Activated T-cell treated with anti-CD3 and anti-CD28 coated beads for 1 hour (primary cell): ENCODE measurements around the gene ARRDC4.

ENCODE experiments used
- DNase-seq: peaks from one replicate; pipeline ENCODE4 v3.0.0-alpha.2; 2020; ENCODE audit warnings: low read depth

ARRDC4 gene

DNA sequence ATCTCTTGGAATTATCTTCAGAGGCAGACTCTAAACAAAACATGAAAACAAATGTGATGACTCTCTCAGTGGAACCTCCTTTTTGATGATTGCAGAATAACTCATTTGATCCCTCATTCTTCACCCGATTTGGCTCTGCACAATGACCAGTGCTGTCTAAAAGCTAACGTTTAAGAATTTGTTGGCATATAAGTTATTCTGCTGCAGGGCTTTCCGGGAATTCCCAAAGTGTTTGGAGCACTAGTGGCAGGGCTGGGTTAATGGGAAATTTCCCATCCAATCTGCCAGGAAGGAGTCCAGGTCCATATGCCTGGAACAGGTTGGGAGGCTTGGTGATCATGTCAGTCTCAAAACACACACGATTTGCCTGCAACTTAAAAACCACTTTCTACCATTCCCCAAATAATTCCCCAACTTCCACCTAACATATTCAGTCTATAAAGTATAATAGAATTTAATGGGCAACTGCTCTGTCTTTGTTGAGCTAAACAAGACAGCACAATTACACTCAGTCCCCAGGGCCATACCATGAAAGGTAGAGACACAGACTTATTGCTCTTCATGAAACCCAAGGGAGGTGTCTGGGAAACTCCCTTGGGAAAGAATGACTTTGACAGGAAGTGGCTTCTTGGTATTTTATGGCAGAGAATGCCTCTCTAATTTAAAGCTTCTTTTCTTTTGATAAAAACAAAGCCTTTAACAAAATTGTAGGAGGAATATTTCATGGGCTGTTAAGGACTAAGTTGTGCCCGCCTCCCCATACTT lies 38.0 kb downstream of the ARRDC4 start:
- DNase-seq = no peak

DNA sequence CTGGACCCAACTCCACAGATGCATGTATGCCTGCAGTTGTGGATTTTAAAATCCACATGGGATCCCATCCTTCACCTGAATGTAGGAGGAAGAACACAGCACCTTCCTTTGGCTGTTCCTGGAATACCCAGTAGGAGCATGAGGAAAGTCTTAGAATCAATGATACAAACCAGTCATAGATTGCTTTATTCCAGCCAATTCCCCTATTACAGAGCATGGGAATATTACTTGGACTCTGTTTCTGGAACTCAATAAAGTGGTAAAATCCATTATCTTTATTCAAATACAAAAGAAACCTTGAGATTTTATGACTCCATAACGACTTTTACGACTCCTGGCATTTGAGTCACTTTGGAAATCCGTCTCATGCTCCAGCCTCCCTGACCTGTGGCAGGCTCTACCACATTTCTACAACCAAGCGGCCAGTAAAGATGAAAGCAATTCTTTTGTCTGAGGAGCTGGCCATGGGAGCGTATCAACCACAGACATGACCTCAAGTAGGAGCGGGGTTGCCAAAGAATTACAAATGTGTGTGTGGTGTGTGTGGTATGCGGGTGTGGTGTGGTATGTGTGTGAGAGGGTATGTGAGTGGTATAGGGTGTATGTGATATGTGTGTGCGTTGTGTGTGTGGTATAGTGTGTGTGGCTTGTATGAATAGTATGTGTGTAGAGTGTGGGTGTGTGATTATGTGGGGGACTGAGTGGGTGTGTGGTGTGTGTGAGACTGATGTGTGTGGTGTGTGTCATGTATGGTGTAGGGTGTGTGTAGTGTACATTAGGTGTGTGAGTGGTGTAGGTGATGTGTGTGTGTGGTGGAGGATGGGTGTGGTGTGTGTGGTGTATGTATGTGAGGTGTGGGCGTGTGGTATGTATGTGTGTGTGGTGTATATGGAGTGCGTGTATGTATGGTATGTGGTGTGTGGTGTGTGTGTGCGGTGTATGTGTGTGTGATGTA lies 40.0 kb downstream of the ARRDC4 start:
- no peak for DNase-seq

DNA sequence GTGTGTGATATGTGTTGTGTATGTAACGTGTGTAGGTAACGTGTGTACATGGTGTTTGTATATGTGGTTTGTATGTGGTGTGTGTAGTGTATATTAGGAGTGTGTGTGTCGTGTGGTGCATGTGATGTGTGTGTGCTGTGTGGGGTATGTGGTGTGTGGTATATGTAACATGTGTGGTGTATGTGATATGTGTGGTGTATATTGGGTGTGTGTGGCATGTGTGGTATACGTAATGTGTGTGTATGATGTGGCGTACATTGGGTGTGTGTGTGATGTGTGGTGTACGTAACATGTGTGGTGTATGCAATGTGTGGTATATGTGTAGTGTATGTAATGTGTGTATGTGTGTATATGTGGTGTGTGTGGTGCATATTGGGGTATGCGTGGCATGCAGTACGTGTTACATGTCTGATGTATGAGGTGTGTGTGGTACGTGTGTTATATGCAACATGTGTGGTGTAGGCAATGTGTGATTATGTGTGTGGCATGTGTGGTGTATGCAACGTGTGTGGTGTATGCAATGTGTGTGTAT lies 41.2 kb downstream of the ARRDC4 start:
- DNase-seq = no peak

DNA sequence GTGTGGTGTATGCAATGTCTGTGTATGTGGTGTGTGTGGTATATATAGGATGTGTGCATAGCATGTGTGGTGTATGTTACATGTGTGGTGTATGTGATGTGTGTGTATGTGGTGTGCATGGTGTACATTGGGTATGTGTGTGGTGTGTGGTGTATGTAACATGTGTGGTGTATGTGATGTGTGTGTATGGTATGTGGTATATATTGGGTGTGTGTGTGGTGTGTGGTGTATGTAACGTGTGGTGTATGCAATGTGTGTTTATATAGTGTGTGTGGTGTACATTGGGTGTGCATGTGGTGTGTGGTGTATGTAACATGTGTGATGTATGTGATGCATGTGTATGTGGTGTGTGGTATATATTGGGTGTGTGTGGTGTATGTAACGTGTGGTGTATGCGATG lies 41.9 kb downstream of the ARRDC4 start:
- no peak for DNase-seq

DNA sequence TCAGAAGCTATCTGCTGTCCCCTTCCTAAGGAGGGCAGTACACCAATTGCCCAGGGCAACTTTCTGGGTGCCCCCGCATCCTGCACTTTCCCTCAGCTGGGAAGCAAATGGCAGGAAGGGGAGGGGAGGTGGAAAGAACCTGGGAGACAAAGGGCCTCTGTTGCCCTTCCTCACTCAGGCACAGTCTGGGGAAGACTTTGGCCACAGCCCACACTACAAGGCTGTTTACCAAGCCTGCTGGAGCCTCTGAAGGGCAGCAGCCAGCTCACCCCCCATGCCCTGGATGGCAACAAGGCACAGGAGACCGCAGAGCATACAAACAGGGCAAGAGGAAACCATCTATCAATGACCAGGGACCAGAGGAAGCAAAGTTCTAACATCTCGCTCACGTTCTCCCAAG lies 42.4 kb downstream of the ARRDC4 start:
- no peak for DNase-seq

DNA sequence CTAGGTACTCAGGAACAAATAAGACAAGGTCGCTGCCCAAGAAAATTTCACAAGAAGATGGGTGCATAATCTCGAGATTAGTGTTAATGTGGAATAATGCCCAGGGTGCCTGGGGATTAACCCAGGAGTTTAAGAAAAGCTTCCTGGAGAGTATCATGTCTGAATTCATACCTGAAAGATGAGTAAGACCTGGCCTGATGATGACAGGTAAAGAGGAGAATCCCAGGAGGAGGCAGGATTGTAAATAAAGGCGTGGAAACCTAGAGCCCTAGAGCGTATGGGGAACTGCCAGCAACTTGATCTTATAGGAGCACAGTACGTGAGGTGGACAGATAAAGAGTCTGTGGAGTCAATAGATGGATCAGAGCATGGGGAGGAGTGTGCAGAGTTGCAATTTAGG lies 43.0 kb downstream of the ARRDC4 start:
- DNase-seq = no peak

DNA sequence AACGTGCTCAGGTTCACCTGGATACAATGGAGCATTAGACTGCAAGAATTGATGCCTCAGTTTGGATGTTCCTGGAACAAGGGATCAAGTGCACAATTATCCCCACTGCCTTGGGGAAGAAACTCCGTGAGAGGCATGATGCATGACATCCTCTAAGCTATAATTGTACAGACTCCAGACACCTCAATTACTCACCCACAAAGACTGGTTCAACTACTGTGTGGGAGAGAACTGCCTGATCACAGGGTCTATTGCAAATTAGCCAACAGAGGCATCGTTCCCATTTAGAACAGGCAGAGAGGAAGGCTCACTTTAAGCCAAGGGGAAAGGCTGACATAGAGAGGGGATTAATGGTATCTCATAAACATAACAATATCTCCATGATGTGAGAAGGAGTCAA lies 43.5 kb downstream of the ARRDC4 start:
- no peak for DNase-seq

DNA sequence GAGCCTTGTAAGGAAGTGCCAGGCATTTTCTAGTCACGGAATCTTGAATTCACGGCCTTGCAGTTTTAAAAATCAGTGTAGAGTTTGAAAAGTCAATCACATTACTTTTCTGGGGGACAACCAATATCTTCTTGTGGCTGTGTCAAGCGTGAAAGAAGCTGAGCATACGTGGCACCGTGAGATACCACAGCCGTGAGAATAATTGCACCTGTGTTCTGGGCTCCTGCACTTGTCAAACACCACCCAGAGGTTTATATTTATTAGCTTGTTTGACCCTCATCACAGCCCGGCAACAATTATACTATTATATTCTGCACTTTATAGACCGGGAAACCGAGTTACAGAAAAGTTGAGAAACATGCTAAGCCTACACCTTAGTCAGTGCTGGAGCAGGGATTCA lies 45.2 kb downstream of the ARRDC4 start:
- no peak for DNase-seq

DNA sequence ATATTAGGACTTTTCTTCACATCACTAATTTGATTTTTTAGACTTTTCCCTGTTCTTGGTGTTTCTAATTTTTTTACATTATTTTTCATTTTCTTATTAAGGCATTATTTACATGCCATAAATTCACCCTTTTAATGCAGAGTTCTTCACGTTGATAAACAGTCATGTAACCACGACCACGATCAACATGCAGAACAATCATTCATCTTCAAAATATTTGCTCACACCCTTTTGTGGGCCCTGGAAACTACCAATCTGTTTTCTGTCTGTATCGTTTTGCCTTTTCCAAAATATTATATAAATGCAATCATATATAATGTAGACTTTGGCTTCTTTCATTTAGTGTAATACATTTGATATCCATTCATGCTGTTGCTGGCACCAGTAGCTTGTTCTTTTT lies 48.7 kb downstream of the ARRDC4 start:
- DNase-seq = no peak

DNA sequence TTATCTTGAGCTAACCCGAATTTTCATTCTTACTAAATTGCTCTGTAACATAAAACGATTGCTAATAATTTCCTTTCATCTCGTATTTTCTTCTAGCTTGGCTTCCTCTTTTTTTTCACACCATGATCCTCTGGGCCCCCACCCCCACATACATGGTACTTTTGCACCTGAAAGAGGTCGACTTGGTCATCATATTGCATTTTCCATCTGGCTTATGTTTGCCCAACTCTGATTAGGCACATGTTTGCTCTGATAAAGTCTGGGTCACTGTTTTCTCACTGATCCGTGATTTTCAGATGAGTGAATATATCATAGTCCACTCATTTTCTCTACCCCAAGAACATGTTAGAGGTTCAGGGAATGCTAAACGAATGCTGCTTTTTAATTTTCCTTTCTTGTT lies 49.5 kb downstream of the ARRDC4 start:
- no peak for DNase-seq

DNA sequence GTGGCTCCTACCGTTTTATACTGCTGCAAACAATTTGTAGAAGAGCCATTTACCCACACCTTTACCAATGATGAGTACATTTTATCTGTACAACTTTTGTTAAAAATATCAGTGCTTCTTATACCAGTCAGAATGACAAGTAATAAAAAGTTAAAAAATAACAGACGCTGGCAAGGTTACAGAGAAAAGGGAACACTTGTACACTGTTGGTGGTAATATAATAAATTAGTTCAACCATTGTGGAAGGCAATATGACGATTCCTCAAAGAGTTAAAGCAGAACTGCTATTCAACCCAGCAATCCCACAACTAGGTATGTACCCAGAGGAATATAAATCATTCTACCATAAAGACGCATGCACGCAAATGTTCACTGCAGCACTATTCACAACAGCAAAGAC lies 51.9 kb downstream of the ARRDC4 start:
- DNase-seq = no peak

DNA sequence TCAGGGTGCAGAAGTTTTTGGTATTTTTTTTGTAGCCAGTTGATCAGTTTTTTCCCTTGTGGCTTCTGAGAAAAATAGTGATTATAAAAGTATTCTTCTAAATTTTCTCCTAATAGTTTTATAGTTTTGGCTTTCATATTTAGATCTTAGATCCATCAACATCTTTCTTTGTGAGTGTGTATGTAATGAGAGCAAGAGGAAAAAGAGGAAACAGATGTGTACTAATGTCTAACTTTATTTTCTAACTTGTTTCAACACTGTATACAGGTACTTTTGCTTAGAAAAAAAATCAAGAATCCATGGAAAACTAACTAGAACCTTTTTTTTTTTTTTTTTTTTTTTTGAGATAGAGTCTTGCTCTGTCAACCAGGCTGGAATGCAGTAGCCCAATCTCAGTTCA lies 53.1 kb downstream of the ARRDC4 start:
- DNase-seq = no peak

DNA sequence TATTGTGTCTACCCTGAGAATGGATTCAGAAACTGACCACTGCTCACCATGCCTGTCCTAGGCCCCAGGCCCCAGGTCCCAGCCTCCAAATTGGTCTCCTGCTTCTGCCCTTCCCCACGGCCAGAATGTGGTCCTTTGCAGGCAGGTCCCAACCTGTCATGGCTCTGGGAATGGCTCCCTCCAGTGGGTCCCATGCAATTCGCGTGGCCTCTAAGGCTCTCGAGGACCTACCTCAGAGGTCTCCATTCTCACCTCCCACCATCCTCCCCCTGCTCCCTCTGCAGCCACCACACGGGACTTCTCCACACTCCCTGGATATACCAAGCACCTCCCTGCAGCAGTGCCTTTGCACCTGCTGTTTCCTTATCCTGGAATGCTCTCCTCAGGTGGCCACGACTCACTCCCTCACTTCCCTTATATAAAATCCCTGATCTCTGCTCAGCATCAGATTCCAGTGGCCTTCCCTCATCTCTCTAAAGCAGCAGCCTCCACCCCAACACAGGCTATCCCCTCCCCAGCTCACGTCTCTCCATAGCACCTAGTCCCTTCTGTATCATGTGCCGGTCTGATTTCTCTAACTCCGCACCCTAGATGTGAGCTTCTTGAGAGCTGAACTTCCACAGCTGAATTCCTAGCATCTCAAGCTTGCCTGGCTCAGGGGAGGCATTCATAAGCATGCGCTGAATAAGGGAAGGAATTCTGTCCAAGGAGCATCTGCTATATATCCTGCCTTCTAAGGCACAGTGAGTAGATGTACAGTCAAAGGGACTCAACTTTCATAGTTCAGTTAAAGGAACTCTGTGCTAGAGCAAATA lies 56.9 kb downstream of the ARRDC4 start:
- DNase-seq = no peak

DNA sequence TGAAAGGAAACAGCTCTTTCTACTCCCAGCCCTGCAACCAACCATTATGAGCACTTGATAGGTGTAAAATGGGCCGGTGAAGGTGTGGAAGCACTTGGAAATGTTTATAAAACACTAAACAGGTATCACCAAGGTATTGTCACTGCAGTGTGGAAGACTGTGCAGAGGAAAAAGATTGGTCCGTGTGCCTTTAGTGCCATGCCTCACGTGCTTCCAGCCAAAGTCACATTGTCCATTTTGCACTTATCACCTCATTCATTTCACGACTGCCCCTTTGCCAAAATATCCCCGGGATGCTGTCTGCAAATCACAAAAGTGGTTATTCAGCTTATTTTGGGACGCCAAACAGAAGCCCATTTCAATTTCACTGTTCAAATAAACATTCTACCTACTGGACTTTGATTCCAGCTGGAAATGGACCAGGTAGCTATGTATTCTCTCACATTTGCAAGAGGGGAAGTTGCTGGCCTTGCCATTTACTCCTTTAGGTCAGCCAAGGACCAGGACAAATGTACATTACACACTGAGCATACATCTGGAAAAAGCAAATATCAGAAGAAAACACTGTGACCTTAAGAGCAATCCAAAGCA lies 58.4 kb downstream of the ARRDC4 start:
- no peak for DNase-seq
